ENCODE measurements around the gene COX4I2.
"Not testable (repeated sequence)": the region's sequence is repeated elsewhere in the genome, so short reads cannot be mapped to it uniquely, and the experiment has no call there.

COX4I2 gene

DNA sequence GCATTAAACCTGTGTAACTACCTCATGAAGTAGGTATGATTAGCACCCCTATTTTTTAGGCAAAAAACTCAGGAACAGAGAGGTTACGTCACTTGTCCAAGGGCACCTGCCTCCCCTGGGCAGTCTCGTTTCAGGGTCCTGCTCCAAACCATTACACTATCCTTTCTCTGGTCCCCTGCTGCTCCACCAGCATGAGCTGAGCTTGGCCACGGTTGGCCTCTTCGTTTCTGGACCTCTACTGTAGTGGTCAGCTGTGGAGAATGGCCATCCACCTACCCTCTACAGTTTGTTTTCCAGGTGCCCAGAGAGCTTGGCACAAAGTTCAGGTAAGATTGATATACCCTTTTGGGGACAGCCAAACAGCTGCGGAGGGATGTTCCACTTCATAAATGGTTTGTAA lies 16.8 kb downstream of the COX4I2 start:
- no peak for DNase-seq (ENCODE audit: low read depth)

DNA sequence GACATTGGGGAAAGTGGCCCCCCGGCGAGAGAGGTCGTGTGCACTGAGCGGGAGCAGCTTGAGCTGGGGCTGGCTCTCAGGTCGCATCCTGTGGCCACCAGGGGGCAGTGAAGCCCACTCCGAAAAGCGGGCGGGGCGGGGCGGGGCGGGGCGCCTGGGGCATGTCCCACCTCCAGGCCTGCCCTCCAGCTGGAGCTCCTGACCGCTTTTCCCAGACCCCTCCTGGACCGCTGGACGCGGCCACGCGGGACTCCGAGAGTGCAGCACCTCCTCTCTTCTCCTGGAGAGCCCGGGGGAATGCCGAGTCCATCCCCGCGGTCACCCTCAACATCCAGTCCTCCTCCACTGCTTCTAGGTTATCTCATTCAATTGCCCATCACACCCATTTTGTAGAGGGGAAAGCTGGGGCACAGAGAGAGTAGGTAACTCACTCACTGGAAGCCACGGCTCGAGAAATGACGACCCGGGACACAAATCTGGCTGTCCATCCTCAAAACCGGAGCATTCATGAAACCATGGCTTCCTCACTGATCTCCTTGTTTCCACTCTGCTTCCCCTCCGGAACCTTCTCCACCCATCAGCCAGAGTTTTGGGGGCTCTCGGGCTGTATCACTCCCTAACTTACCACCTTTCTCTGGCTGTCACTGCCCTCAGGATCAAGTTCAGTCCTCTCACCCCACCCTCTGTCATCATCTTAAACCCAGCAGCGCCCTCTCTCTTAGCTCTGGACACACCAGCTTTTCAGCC lies 24.1 kb downstream of the COX4I2 start:
- no peak for DNase-seq (ENCODE audit: low read depth)

DNA sequence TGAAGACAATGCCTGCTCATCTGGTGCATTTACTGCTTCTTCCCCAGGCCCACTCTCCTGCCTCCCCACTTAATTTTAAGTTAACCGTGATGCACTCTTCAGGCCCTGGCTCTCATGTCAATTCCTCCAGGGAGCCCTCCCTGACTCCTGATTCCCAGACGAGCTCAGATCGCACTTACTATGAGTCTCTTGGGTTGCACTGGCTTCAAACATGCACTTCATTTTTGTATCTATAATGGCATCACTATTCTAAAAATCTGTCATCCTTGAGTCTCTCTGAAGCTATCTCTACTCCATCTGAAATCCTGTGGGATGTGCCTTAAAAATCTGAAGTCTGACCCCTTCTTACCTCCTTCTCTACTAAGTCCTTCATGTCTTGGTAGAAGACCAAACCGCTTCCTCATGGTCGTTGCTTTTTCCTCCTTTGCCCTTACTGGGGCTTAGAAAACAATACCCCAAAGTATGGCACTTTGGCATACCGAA lies 24.7 kb downstream of the COX4I2 start:
- DNase-seq (ENCODE audit: low read depth): no peak

DNA sequence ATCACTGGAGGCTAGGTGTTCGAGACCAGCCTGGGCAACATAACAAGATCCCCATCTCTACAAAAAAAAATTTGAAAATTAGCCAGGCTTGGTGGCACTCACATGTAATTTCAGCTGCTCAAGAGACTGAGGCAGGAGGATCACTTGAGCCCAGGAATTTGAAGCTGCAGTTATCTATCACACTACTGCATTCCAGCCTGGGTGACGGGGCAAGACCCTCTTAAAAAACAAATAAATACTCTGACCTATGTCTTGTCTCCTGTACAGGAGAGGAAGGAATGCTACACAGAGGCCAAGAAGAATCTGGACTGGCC lies 25.8 kb downstream of the COX4I2 start:
- DNase-seq (ENCODE audit: low read depth): no peak

DNA sequence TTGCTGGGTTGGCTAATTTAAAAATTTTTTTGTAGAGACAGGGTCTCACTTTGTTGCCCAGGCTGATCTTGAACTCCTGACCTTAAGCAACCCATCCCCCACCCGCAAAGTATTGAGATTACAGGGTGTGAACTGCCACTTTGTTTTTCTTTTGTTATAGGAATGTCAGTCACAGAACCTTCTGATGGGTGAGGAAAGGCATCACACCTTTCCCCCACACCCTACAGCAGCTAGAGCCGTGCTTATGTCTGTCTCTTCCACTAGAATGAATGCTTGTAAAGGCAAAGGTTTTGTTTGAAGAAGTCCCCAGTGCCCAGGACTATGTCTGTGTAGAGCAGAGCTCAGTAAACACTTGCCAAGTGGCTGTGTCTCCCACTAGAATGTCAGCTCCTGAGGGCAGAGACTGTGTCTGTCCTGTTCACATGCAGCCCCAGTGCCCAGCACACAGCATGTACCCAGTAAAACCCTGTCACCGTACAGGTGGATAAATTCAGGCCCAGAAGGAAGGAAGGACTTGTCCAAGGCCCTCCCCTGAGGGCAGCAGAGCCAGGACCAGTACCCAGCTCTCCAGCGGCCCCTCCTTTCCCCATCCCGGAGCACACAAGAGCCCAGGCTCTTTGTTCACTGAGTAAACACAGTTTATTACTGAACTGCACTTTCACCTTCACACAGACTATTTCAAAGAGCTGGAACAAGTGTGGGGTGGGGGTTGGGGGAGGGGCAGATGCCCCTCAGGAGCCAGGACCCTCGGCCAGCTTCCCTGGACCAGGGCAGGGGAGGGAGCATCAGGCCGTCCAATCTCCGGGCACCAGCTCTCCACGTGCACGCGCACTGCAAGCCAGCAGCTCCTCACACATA lies 26.4 kb downstream of the COX4I2 start:
- DNase-seq (ENCODE audit: low read depth): no peak

DNA sequence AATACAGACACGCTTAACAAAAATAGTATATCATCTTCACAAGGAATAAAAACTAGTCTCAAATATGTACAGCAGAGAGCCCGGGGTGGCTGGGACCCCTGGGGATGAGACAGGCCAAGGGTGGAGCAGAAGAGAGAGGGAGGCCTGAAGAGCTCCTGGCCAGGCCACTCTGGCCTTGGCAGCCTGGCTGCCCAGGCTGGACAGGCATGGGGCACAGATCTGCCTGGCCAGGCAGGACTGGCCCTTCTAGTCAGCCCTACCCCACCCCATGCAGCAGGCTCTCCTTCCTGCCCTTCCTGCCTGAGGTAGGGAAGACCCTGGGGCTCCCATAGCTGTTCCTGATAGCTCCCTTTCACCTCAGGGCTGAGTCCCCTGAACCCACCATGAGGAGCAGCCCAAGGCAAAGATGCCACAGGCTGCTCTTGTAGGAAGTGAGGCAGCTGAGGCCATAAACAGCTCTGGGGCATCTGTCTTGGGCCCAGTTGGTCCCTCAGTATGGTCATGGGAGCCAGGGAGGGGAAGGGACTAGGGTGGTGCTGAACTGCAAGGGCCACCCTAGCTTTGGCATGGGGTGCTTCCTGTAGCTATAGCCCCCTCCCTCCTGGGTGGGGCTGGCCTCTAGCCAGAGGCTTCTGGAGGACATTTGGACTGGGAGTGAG lies 27.1 kb downstream of the COX4I2 start:
- DNase-seq (ENCODE audit: low read depth): no peak

DNA sequence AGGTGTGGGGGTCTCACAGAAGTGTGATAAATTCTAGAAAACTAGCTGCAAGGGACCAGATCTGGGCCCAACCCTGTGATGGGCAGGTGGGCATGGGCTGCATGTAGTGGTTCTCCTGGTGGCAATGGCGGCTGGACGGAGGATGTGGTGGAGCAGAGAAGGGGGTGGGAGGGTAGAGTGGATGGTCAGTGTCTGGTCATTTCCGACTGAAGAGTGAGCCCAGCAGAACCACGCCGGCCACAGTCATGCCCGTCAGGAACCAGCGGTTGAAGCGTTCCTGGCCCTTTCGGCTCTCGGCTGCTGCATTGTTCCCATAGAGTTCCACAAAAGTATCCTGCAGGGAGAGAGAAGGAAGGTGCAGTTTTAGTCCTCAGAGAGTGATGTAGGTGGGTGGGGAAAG lies 28.0 kb downstream of the COX4I2 start:
- no peak for DNase-seq (ENCODE audit: low read depth)

DNA sequence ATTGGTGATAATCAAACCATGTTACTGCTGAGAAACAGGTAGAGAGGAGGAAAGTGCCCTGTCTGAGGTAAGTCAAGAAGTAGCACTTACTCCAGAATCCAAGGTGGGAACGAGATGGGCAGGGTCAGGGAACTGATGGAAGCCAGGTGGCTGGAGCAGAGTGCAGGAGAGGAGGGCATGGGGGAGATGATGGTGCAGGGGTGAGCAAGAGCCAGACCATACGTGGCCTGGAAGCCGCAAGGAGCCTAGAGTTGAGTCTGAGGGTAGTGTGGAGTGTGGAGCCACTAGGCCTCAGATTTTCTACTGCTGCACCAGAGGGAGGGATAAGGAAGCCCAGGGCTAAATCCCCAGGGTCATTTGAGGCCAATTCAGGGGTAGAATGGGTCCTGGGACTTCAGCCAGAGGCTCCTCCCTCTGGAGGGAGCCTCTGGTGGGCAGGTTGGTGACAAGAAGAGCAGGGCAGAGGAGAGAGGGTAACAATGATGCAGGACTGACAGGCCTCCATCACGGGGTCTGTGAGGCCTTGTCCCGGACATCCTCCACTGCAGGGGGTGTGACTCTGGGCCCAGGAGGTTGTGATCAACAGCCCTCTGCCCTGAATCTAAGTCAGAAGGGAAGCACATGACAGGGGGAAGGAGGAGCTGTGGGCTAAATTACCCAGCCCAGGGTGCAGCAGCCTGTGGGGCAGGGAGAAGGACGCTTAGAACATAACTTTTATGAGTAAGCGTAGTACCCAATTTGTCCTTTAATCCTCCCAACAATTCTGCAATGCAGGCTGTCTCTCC lies 28.7 kb downstream of the COX4I2 start:
- no peak for DNase-seq (ENCODE audit: low read depth)

DNA sequence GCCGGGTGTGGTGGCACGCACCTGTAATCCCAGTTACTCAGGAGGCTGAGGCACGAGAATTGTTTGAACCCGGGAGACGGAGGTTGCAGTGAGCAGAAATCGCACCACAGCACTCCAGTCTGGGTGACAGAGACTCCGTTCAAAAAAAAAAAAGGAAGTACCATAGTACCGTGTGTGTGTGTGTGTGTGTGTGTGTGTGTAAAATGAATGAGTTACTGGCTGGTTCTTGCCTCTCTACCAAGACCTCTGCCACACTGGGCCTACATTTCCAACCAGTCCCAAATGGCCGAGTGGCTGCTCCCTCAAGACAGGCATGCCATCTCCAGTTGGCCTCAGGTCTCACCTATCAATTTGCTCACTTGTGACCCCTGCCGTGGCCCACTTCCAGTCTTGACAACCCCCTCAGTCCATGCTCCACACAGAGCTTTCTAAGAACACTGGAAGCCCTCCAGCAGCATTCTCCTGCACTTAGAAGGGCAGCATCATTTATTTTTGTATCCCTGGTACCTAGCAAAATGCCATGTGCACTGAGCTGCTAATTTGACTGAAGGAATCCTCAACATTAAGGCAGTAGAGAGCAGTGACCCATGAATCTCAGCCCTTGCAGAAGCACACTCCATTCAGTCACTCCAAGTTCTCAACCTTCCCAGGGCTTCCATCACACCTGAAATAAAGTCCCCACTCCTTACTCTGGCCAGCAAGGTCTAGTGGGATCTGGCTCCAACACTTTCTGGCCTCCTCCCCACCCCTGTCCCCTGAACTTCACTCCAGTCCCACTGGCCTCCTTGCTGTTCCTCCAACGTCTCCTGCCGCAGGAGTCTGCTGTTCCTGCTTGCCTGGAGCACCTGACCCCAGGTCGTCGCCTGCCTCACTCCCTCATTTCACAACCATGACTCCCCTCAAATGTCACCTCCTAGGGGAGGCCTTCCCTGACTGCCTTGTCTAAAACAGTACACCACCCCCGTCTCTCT lies 29.9 kb downstream of the COX4I2 start:
- no peak for DNase-seq (ENCODE audit: low read depth)

DNA sequence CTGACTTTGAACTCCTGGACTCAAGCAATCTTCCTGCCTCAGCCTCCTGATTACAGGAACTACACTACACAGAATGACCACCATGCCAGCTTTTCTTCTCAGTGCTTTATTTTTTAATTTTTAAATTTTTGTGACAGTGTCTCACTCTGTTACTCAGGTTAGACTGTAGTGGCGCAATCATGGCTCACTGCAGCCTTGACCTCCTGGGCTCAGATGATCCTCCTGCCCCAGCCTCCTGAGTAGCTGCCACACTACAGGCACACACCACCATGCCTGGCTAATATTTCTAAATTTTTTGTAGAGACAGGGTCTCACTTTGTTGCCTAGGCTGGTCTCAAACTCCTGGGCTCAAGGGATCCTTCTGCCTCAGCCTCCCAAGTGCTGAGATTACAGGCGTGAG lies 31.2 kb downstream of the COX4I2 start:
- DNase-seq (ENCODE audit: low read depth): not testable (repeated sequence)

DNA sequence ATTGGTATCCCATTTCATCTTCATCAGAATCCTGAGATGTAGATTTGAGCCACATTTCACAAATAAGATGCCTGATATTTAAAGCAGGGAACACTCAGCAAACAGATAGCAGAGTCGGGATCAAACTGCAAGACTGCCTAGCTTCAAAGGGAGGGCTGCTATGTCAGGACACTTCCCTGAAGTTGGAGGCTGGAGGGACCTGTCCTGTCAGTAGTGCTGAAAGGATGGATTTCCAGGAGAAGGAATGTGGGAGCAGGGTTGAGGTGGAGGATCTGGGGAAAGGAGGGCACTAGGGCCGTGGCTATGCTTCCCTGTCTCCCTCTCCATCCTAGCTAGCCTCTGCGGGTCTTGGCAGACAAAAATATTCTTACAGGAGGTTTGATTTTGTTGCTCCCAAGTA lies 32.2 kb downstream of the COX4I2 start:
- DNase-seq (ENCODE audit: low read depth): no peak

DNA sequence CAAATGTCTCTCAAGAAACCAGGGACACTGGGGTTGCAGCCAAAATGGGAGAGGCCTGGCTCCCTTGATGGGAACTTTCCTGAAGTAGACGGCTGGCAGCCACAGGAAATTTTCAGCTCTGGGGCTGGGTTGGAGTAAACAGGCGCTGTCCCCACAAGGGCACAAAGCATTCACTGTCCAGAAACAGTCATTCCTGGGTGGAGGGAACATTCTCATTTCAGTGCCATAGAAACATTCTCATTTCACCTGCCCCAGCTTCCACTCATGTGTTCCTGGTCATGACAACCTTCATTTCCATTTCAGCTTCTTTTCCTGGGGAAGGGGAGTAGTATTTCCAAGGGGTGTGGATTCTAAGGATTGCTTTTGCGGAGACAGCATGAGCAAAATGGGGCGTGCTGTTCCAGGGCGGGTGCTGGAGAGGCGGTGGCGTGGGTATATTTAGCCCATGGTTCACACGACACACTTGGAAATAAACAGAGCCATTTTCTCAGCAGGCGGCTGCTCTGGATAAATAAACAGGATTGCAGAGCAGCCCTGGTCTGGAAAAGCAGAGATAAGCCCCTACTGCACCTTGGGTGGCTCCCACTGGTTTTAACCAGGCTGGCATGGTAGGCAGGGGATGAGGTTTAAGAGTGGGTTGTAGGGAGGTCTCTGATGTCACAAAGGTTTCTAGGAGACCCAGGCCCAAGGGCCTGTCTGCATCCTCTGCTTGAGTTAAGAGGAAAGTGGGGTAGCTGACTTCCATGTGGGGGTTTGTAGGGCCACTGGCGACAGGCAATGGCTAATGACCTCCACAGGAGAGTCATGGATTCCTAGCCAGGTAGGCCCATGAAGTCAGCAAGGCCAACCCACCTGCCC lies 32.9 kb downstream of the COX4I2 start:
- DNase-seq (ENCODE audit: low read depth): no peak

DNA sequence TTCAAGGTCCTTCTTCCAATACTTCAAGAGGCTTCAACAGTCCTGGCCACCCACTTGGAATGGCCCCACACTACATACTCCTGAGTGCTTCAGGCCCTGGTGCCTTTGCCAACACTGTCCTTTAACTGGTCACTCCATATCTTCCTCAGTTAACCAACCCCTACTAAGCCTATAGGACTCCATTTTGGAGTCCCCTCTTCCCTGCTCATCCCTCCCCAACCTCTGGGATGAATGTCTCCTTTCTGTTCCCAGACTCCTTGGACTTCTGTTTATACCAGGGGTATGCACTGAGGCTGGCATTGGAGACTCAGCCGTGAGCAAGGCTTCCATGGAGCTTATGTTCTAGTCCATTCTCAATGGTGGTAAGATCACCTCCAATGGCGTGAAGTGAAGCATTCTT lies 33.6 kb downstream of the COX4I2 start:
- no peak for DNase-seq (ENCODE audit: low read depth)

DNA sequence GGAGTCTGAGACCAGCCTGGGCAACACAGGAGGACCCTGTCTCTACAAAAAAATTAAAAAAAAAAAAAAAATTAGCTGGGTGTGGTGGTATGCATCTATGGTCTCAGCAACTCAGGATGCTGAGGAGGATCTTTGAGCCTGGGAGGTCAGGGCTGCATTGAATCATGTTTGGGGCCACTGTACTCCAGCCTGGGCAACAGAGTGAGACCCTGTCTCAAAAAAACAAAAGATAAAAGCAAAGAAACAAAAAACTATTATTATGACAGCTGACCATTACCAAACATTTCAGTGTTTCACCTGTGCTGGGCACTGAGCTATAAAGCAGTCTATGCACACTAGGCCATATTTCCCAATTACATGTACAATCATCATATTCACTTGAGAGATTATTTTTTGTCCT lies 35.7 kb downstream of the COX4I2 start:
- DNase-seq (ENCODE audit: low read depth): no peak

DNA sequence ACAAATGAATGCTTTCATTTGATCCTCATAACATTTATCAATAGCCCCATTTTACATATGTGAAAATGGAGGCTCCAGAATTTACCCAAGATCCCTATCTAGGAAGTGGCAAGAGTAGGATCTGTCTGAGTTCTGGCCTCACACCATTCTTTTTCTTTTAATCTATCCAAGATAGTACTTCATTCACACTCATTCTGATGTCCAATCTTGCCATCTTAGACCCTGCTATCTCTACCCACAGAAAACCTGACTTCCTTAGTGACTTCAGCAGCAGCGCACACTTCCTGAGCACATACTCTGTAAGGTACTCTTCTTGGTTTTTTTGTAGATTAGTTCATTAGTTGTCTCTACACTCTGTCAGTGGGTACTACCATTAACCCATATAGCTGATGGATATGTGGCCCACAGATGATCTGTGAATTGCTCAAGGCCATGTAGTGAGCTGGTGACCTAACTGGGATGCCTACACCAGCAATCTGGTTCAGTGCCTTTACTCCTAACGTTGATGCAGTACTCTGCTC lies 36.3 kb downstream of the COX4I2 start:
- no peak for DNase-seq (ENCODE audit: low read depth)

DNA sequence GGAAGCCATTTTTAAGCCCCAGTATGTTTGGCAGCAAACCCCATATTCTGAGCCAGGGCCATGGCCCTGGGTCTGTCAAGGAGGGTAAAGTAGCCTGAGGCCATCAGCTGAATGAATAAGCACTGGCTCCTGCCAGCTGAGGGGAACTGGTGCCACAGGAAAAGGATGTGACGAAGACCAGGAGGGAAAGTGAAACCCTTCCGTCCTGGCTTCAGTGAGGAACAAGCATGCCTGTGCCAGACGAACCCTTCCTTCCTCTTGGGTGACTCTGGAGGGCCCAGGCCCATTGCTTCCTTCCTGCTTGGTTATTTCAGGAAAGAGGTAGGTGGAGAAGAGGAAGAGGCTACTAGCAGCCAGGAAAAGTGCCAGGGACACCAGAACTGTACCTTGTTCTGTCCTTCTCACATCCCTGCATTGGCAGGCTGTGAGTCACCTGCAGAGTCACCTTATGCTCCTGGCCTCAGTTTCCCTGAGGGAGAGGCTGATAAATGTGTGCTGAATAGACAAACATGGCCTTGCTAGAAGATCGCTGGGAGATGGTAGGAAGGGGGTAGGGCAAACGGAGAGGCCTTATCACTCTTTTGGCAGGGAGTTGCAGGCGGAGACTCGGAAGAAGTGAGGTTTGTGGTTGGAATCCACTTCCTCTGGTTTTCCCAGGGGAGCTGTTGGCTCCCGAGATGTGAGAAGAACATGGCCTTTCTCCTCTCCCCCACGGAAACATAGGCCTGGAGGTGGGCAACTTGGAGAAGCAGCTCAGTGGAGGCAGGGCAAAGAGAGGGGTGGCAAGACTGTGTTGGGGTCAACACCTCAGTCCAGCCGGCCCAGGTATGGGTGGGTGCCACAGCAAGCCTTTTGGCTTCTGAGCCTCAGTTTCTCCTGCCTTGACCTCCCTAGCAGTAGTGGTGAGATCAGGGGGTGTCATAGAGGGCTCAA lies 37.4 kb downstream of the COX4I2 start:
- DNase-seq (ENCODE audit: low read depth): peak; percentile 46

DNA sequence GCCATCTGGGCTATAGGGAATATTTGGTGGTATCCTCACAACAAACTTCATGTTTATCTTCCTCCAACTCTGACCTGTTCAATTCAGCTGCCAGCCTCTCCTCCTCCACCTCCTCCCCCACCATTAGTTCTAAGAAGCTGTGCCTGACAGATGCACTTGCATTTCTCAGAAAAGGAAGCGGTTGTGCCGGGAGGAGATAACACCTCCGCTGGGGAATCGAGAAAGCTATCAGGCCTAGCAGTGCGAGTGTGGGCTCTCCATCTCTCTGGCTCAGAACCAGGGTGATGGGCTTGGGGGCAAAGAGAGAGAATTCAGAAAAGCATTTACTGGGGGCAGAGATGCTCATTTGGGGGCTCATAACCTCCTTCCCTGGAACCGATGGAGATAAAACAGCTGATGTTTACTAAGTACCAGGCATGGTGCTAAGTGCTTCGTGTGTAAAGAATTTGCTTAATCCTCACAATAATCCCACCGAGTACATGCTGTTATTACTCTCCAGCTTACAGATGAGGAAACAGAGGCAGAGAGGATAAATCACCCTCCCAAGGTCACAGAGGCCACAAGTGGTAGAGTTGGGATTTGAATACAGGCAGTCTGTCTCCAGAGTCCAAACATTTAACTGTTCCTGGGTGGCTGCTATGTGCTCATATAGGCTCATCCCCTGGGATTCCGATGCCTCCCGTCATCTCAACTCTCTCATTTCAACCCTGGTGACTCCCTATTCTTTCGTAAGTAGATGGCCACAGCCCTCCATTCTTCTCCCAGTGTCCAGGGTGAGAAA lies 38.3 kb downstream of the COX4I2 start:
- DNase-seq (ENCODE audit: low read depth): no peak

DNA sequence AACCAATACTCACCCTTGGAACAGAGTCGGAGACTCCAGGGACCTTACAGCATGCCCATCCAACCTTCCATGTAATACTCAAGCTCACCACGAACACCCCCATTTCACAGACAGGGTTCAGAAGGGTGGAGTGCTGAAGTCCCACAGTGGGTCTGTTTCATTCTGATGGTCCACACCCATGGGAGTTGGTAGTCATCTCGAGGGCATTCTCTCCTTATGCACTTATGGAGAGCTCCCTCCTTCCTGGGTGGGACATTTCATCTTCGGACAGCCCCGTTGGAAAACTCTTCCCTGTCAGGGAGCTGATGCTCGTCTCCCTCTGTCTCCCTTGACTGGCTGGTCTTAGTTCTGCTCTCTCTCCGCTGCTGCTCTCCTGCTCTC lies 38.9 kb downstream of the COX4I2 start:
- DNase-seq (ENCODE audit: low read depth): no peak

Measured in non-pigmented ciliary epithelial cell (primary cell).